Measurements from ENCODE around the gene SCML1. TPM values are rescaled to one million over a fixed set of nuclear protein-coding genes. Genes with fewer than 3 reads are reported as not detected.

The SCML1 gene
- polyA plus RNA-seq, 1 experiment = 13.2 TPM

- ChIA-PET CTCF (no interaction called here), POLR2A (no interaction called here)
- no peak for TF ChIP-seq CTCF (IDR thresholded peaks at IDR 0.05; ENCODE audit: low read depth, low read length)
- H3K27ac ChIP-seq (ENCODE audit: low read depth, low read length) = no peak overlapping the region
- DNase-seq (ENCODE audit: low read depth, low spot score) = no peak
- H3K27me3 ChIP-seq (ENCODE audit: control insufficient read depth, insufficient read depth, low read length) = no peaks in the 10 kb centered on the region
- no peaks in the 10 kb centered on the region for H3K9me3 ChIP-seq (ENCODE audit: control insufficient read depth, insufficient read depth, low read length)
- H3K4me3 ChIP-seq (ENCODE audit: low read depth, low read length) = no peak overlapping the region
These were observed 13.1 kb downstream of the SCML1 start for GRCh38 chrX:17750436-17750835.

GRCh38 chrX:17758382-17758781 is 21.1 kb downstream of the SCML1 start:
- no peak for DNase-seq (ENCODE audit: low read depth, low spot score)
- POLR2A ChIA-PET = no interaction called here
- H3K27ac ChIP-seq (ENCODE audit: low read depth, low read length) = no peak overlapping the region
- CTCF ChIA-PET = no interaction called here
- H3K9me3 ChIP-seq (ENCODE audit: control insufficient read depth, insufficient read depth, low read length) = no peaks in the 10 kb centered on the region
- no peaks in the 10 kb centered on the region for H3K27me3 ChIP-seq (ENCODE audit: control insufficient read depth, insufficient read depth, low read length)
- H3K4me3 ChIP-seq (ENCODE audit: low read depth, low read length) = no peak overlapping the region
- TF ChIP-seq CTCF (IDR thresholded peaks at IDR 0.05; ENCODE audit: low read depth, low read length) = no peak

GRCh38 chrX:17759990-17760389 is 22.7 kb downstream of the SCML1 start:
- POLR2A ChIA-PET = no interaction called here
- no peak overlapping the region for H3K4me3 ChIP-seq (ENCODE audit: low read depth, low read length)
- CTCF ChIA-PET = no interaction called here

DNA sequence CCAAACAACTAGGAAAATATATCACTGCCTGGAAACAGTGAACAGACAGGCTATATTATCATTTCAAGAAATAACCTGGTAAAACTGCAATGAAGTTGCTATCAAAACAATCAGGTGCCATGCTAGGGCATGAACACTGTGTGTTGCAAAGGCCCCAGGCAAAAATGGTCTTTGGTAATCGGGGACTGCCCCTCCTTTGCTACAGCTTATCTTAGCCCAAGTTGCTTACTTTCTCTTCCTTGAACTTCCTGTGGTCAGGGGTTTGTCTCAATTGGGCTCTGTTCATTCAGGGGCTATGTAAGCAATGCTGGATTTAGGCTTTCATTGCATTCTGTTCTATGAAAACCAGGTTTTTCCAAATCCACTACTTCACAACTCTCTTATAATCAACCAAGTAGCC is 30.4 kb downstream of the SCML1 start:
- no peak overlapping the region for H3K27ac ChIP-seq (ENCODE audit: low read depth, low read length)
- DNase-seq (ENCODE audit: low read depth, low spot score) = no peak
- ChIA-PET POLR2A (no interaction called here), CTCF (no interaction called here)
- no peak overlapping the region for H3K4me3 ChIP-seq (ENCODE audit: low read depth, low read length)
- H3K27me3 ChIP-seq (ENCODE audit: control insufficient read depth, insufficient read depth, low read length) = no peaks in the 10 kb centered on the region
- TF ChIP-seq CTCF (IDR thresholded peaks at IDR 0.05; ENCODE audit: low read depth, low read length) = no peak
- H3K9me3 ChIP-seq (ENCODE audit: control insufficient read depth, insufficient read depth, low read length) = no peaks in the 10 kb centered on the region

More at GRCh38 chrX:17759990-17760389, 22.7 kb downstream of the SCML1 start:
- no peak for TF ChIP-seq CTCF (IDR thresholded peaks at IDR 0.05; ENCODE audit: low read depth, low read length)
- Histone ChIP-seq H3K27me3 (ENCODE audit: control insufficient read depth, insufficient read depth, low read length) (no peaks in the 10 kb centered on the region), H3K9me3 (ENCODE audit: control insufficient read depth, insufficient read depth, low read length) (no peaks in the 10 kb centered on the region), H3K27ac (ENCODE audit: low read depth, low read length) (no peak overlapping the region)
- DNase-seq (ENCODE audit: low read depth, low spot score) = no peak

DNA sequence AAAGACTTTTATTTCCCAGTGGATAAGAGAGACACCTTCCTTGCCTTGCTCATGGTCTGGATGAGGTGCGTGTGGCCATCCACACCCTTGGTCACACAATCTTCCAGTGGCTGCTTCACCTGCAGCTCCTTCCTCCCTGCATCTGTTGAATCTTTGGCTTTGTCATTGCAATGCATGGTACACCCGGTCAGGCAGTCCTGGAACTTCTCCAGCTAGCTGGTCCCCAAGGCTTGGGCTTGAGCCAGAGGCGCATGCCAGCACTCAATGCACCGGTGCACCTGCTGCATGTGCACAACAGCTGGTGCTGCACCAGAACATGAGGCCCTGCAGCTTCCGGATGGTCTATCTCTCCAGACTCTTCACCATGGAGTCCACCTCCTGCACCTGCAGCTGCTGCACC is 31.7 kb downstream of the SCML1 start:
- DNase-seq (ENCODE audit: low read depth, low spot score) = no peak
- no peak for TF ChIP-seq CTCF (IDR thresholded peaks at IDR 0.05; ENCODE audit: low read depth, low read length)
- no peak overlapping the region for H3K27ac ChIP-seq (ENCODE audit: low read depth, low read length)
- H3K27me3 ChIP-seq (ENCODE audit: control insufficient read depth, insufficient read depth, low read length) = no peaks in the 10 kb centered on the region
- ChIA-PET CTCF (no interaction called here), POLR2A (no interaction called here)
- H3K4me3 ChIP-seq (ENCODE audit: low read depth, low read length) = no peak overlapping the region
- no peaks in the 10 kb centered on the region for H3K9me3 ChIP-seq (ENCODE audit: control insufficient read depth, insufficient read depth, low read length)
